SK-N-SH (cell line): ENCODE measurements around the gene KCNN2. TPM values are rescaled to one million over a fixed set of nuclear protein-coding genes. Genes with fewer than 3 reads are reported as not detected.

Experiments used
- CTCF ChIA-PET: fragments of 300-600, 350-600 bp; formaldehyde crosslinking; extraction: SDS; loops from one replicate; lab custom pipeline; 2021; lab: Yijun Ruan, JAX
- POLR2A ChIA-PET: fragments of 350-600 bp; sonication (Branson Sonifier 250); formaldehyde crosslinking; extraction: SDS; loops from one replicate; lab custom pipeline; 2020; ENCODE audit warnings: antibody characterized with exemption, inconsistent platforms; lab: Yijun Ruan, JAX
- DNase-seq: peaks from one replicate; pipeline ENCODE4 v3.0.0; 2012
- H2AFZ ChIP-seq: fragments of 200-600 bp; sonication (generic); 2 replicates; pipeline ENCODE4 v1.8.1; 2016; ENCODE audit warnings: antibody characterized with exemption, mild to moderate bottlenecking, low read depth
- H3F3A ChIP-seq: fragments of 200-600 bp; sonication (generic); replicated peaks from 2 replicates; pipeline ENCODE3; 2016; ENCODE audit warnings: antibody characterized with exemption, mild to moderate bottlenecking; ENCODE audit not compliant: insufficient read depth
- H3K27ac ChIP-seq, 2 experiments: fragments of 200-500 bp in 1 of 2; fragments of 200-600 bp in 1 of 2; sonication (Bioruptor generic) in 1 of 2; sonication (generic), shearing (Covaris generic) in 1 of 2; 2 replicates each; pipeline versions ENCODE4 v1.5.1 to v1.6.1; 2014 to 2016; ENCODE audit warnings: low read depth in 2 of 2, inconsistent platforms in 1 of 2, low read length in 1 of 2, mild to moderate bottlenecking in 1 of 2, mixed read lengths in 1 of 2
- H3K27me3 ChIP-seq: fragments of 200-600 bp; sonication (generic), shearing (Covaris generic); 2 replicates; pipeline ENCODE4 v1.6.1; 2016; ENCODE audit warnings: mixed run types; ENCODE audit not compliant: insufficient read depth
- H3K36me3 ChIP-seq, 2 experiments: fragments of 200-500 bp in 1 of 2; fragments of 200-600 bp in 1 of 2; sonication (Bioruptor generic) in 1 of 2; sonication (generic) in 1 of 2; replicated peaks in 1 of 2; 2 replicates each; pipeline versions ENCODE3 to v1.5.1; 2014 to 2016; ENCODE audit warnings: low read length in 1 of 2, mild to moderate bottlenecking in 1 of 2; ENCODE audit not compliant: insufficient read depth in 2 of 2, control insufficient read depth in 1 of 2
- H3K4me1 ChIP-seq, 2 experiments: fragments of 200-500 bp in 1 of 2; fragments of 200-600 bp in 1 of 2; sonication (Bioruptor generic) in 1 of 2; sonication (generic), shearing (Covaris generic) in 1 of 2; 2 replicates each; pipeline versions ENCODE4 v1.5.1 to v1.6.1; 2014 to 2016; ENCODE audit warnings: low read depth in 1 of 2, low read length in 1 of 2, mixed run types in 1 of 2; ENCODE audit not compliant: insufficient read depth in 2 of 2, control insufficient read depth in 1 of 2
- H3K4me2 ChIP-seq: fragments of 200-600 bp; sonication (generic), shearing (Covaris generic); 2 replicates; pipeline ENCODE4 v1.6.1; 2017; ENCODE audit warnings: mixed run types
- H3K4me3 ChIP-seq, 2 experiments: fragments of 200-500 bp in 1 of 2; fragments of 200-600 bp in 1 of 2; sonication (Bioruptor generic) in 1 of 2; sonication (generic), shearing (Covaris generic) in 1 of 2; 2 replicates each; pipeline versions ENCODE4 v1.5.1 to v1.8.1; 2014 to 2016; ENCODE audit warnings: low read depth in 2 of 2, inconsistent platforms in 1 of 2, low read length in 1 of 2, mild to moderate bottlenecking in 1 of 2, mixed read lengths in 1 of 2, moderate library complexity in 1 of 2
- H3K79me2 ChIP-seq: fragments of 200-600 bp; sonication (generic); 2 replicates; pipeline ENCODE4 v1.8.1; 2017; ENCODE audit warnings: mild to moderate bottlenecking; ENCODE audit not compliant: insufficient read depth
- H3K9ac ChIP-seq: fragments of 200-600 bp; sonication (generic); 2 replicates; pipeline ENCODE4 v1.6.1; 2017; ENCODE audit warnings: mixed run types
- H3K9me2 ChIP-seq: fragments of 200-600 bp; sonication (generic); 2 replicates; pipeline ENCODE4 v1.6.1; 2017; ENCODE audit warnings: mixed run types
- H3K9me3 ChIP-seq: fragments of 200-600 bp; sonication (generic); 2 replicates; pipeline ENCODE4 v1.6.1; 2017; ENCODE audit warnings: mixed run types, mild to moderate bottlenecking, moderate library complexity
- H4K20me1 ChIP-seq: fragments of 200-600 bp; sonication (generic); 2 replicates; pipeline ENCODE4 v1.6.1; 2017; ENCODE audit warnings: mild to moderate bottlenecking, mixed run types; ENCODE audit not compliant: insufficient read depth
- CHD2 ChIP-seq: fragments of 150-350 bp; IDR thresholded peaks from 2 replicates; pipeline ENCODE4 v1.6.1; 2018; ENCODE audit warnings: low read length; ENCODE audit not compliant: partially characterized antibody
- ELF1 ChIP-seq: IDR thresholded peaks from 2 replicates; pipeline ENCODE4 v1.4.0; 2012
- EP300 ChIP-seq, 2 experiments: IDR thresholded peaks; 2 replicates each; pipeline versions ENCODE4 v1.4.0 to v1.6.1; 2012; ENCODE audit warnings: borderline replicate concordance in 1 of 2, low read depth in 1 of 2, low read length in 1 of 2
- FOSL2 ChIP-seq: IDR thresholded peaks from 2 replicates; pipeline ENCODE4 v1.4.0; 2012; ENCODE audit warnings: low read depth, mild to moderate bottlenecking, moderate library complexity, borderline replicate concordance
- FOXM1 ChIP-seq: IDR thresholded peaks from 2 replicates; pipeline ENCODE4 v1.4.0; 2012; ENCODE audit warnings: low read depth, mild to moderate bottlenecking
- GABPA ChIP-seq: IDR thresholded peaks from 2 replicates; pipeline ENCODE4 v1.4.0; 2012; ENCODE audit warnings: low read depth, mild to moderate bottlenecking
- MEF2A ChIP-seq: IDR thresholded peaks from 2 replicates; pipeline ENCODE4 v1.4.0; 2012; ENCODE audit warnings: low read depth, borderline replicate concordance
- MXI1 ChIP-seq: IDR thresholded peaks from 2 replicates; pipeline ENCODE4 v1.6.1; 2012; ENCODE audit warnings: mild to moderate bottlenecking, low read depth, low read length, improper control_type of control experiment
- NFIC ChIP-seq: IDR thresholded peaks from 2 replicates; pipeline ENCODE4 v1.4.0; 2012; ENCODE audit warnings: borderline replicate concordance
- RAD21 ChIP-seq: IDR thresholded peaks from 2 replicates; pipeline ENCODE4 v1.6.1; 2012; ENCODE audit warnings: mild to moderate bottlenecking, low read length
- REST ChIP-seq: IDR thresholded peaks from 2 replicates; pipeline ENCODE4 v1.6.1; 2012; ENCODE audit warnings: mild to moderate bottlenecking, low read depth, low read length, moderate library complexity
- TAF1 ChIP-seq: IDR thresholded peaks from 2 replicates; pipeline ENCODE4 v1.6.1; 2012; ENCODE audit warnings: low read depth, mild to moderate bottlenecking, low read length, moderate library complexity, borderline replicate concordance
- TCF12 ChIP-seq: IDR thresholded peaks from 2 replicates; pipeline ENCODE4 v1.4.0; 2012
- TEAD4 ChIP-seq: IDR thresholded peaks from 2 replicates; pipeline ENCODE4 v1.4.0; 2012; ENCODE audit warnings: mild to moderate bottlenecking, borderline replicate concordance; ENCODE audit not compliant: insufficient read depth
- USF1 ChIP-seq: IDR thresholded peaks from 2 replicates; pipeline ENCODE4 v1.4.0; 2012; ENCODE audit warnings: low read depth, borderline replicate concordance
- YY1 ChIP-seq: IDR thresholded peaks from 2 replicates; pipeline ENCODE4 v1.4.0; 2012; ENCODE audit warnings: low read depth, mild to moderate bottlenecking
- WGBS: methylation state at CpG from one replicate; pipeline ENCODE4 v1.1.6; 2017; ENCODE audit warnings: low lambda C conversion rate; 5-methylcytosine and 5-hydroxymethylcytosine counted together
- polyA plus RNA-seq, 3 experiments: library from polyadenylated mRNA; depleted of rRNA; stranded (reverse); fragments of >200 nt; gene quantifications; 2 replicates each; pipeline ENCODE4 v1.2.3, GENCODE V29; 2012
- TF ChIP-seq, protein P1 (sequence below): fragments of 150-350 bp; IDR thresholded peaks from 2 replicates; pipeline ENCODE4 v1.6.1; 2016; ENCODE audit warnings: mild to moderate bottlenecking, low read depth, low read length
- TF ChIP-seq, protein P2 (sequence below): fragments of 150-350 bp; IDR thresholded peaks from 2 replicates; pipeline ENCODE4 v1.6.1; 2017; ENCODE audit warnings: antibody characterized with exemption, low read length, low read depth, borderline replicate concordance
- TF ChIP-seq, protein P3 (sequence below): IDR thresholded peaks from 2 replicates; pipeline ENCODE4; 2012
- TF ChIP-seq, protein P4 (sequence below): fragments of 200-600 bp; sonication (generic); IDR thresholded peaks from 2 replicates; pipeline ENCODE4 v1.6.1; 2017; ENCODE audit warnings: antibody characterized with exemption, mild to moderate bottlenecking, moderate library complexity

The KCNN2 gene
- polyA plus RNA-seq, 1 of the 3 experiments (the other 2 are of a cell fraction), result not detected

GRCh38 chr5:114317751-114318150 is 44.1 kb upstream of the KCNN2 start:
- H3K9me3 ChIP-seq, result no peaks in the 10 kb centered on the region
- no peaks in the 10 kb centered on the region for H3K4me1 ChIP-seq
- no peaks in the 10 kb centered on the region for H4K20me1 ChIP-seq
- 18% methylated on average over 6 of the region's 6 CpGs for WGBS
- no peak overlapping the region for H3K27ac ChIP-seq
- peak overlapping the region; percentile 35; the same call in 1 of the 2 replicates for H2AFZ ChIP-seq
- H3K4me2 ChIP-seq, result no peak overlapping the region
- POLR2A ChIA-PET, result no interaction called here
- H3K79me2 ChIP-seq, result no peaks in the 10 kb centered on the region
- no peak overlapping the region for H3K4me3 ChIP-seq
- no peaks in the 10 kb centered on the region for H3K9me2 ChIP-seq
- DNase-seq, result no peak
- no peak overlapping the region for H3K9ac ChIP-seq
- CTCF ChIA-PET, result no interaction called here
- TF ChIP-seq, protein P1, sequence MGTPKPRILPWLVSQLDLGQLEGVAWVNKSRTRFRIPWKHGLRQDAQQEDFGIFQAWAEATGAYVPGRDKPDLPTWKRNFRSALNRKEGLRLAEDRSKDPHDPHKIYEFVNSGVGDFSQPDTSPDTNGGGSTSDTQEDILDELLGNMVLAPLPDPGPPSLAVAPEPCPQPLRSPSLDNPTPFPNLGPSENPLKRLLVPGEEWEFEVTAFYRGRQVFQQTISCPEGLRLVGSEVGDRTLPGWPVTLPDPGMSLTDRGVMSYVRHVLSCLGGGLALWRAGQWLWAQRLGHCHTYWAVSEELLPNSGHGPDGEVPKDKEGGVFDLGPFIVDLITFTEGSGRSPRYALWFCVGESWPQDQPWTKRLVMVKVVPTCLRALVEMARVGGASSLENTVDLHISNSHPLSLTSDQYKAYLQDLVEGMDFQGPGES, result no peak
- TF ChIP-seq MEF2A (no peak), GABPA (no peak)
- TF ChIP-seq, protein P2, sequence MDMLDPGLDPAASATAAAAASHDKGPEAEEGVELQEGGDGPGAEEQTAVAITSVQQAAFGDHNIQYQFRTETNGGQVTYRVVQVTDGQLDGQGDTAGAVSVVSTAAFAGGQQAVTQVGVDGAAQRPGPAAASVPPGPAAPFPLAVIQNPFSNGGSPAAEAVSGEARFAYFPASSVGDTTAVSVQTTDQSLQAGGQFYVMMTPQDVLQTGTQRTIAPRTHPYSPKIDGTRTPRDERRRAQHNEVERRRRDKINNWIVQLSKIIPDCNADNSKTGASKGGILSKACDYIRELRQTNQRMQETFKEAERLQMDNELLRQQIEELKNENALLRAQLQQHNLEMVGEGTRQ, result no peak
- H3K36me3 ChIP-seq, result no peaks in the 10 kb centered on the region
- H3F3A ChIP-seq, result no peaks in the 10 kb centered on the region
- no peaks in the 10 kb centered on the region for H3K27me3 ChIP-seq

- Histone ChIP-seq H3K27ac (no peak overlapping the region), H3K27me3 (no peaks in the 10 kb centered on the region)
- TF ChIP-seq YY1, result no peak
- no peak for TF ChIP-seq TAF1
- TF ChIP-seq REST, result no peak
- TF ChIP-seq ELF1, result no peak
- no peak for TF ChIP-seq RAD21
- TF ChIP-seq FOSL2, result no peak
- TF ChIP-seq MXI1, result no peak
- no peak for TF ChIP-seq FOXM1
- no peak for TF ChIP-seq TEAD4
- TF ChIP-seq NFIC, result no peak
- TF ChIP-seq CHD2, result no peak
- TF ChIP-seq EP300 (IDR thresholded peaks at IDR 0.05; ENCODE audit: borderline replicate concordance in 1 of 2, low read depth in 1 of 2, low read length in 1 of 2), result no peak
- TF ChIP-seq TCF12, result no peak
- TF ChIP-seq, protein P3, sequence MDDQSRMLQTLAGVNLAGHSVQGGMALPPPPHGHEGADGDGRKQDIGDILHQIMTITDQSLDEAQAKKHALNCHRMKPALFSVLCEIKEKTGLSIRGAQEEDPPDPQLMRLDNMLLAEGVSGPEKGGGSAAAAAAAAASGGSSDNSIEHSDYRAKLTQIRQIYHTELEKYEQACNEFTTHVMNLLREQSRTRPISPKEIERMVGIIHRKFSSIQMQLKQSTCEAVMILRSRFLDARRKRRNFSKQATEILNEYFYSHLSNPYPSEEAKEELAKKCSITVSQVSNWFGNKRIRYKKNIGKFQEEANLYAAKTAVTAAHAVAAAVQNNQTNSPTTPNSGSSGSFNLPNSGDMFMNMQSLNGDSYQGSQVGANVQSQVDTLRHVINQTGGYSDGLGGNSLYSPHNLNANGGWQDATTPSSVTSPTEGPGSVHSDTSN, result no peak
- TF ChIP-seq MEF2A, result no peak
- no peak for TF ChIP-seq USF1
- TF ChIP-seq, protein P4, sequence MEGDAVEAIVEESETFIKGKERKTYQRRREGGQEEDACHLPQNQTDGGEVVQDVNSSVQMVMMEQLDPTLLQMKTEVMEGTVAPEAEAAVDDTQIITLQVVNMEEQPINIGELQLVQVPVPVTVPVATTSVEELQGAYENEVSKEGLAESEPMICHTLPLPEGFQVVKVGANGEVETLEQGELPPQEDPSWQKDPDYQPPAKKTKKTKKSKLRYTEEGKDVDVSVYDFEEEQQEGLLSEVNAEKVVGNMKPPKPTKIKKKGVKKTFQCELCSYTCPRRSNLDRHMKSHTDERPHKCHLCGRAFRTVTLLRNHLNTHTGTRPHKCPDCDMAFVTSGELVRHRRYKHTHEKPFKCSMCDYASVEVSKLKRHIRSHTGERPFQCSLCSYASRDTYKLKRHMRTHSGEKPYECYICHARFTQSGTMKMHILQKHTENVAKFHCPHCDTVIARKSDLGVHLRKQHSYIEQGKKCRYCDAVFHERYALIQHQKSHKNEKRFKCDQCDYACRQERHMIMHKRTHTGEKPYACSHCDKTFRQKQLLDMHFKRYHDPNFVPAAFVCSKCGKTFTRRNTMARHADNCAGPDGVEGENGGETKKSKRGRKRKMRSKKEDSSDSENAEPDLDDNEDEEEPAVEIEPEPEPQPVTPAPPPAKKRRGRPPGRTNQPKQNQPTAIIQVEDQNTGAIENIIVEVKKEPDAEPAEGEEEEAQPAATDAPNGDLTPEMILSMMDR, result no peak
- TF ChIP-seq, all 33 proteins: peak for 0
- no peak overlapping the region for H2AFZ ChIP-seq
- H3K9me2 ChIP-seq, result no peaks in the 10 kb centered on the region
- ChIA-PET POLR2A (no interaction called here), CTCF (no interaction called here)
- DNase-seq, result no peak
- no peak overlapping the region for H3K4me3 ChIP-seq
- no peak overlapping the region for H3K4me2 ChIP-seq
- no peaks in the 10 kb centered on the region for H3K9me3 ChIP-seq
- no peaks in the 10 kb centered on the region for H4K20me1 ChIP-seq
- 6% methylated on average over 1 of the region's 1 CpG for WGBS
- no peaks in the 10 kb centered on the region for H3K36me3 ChIP-seq
- H3K4me1 ChIP-seq, result no peaks in the 10 kb centered on the region
- no peaks in the 10 kb centered on the region for H3F3A ChIP-seq
- no peaks in the 10 kb centered on the region for H3K79me2 ChIP-seq
- H3K9ac ChIP-seq, result no peak overlapping the region
Measured at GRCh38 chr5:114319236-114319635, 42.6 kb upstream of the KCNN2 start.
